ENCODE measurements around the gene GTF3C5.

- TF ChIP-seq TAF1 (IDR thresholded peaks at IDR 0.05; ENCODE audit: low read depth) (no peak), POLR2AphosphoS5 (IDR thresholded peaks at IDR 0.05) (no peak), CTCF (IDR thresholded peaks at IDR 0.05; ENCODE audit: poor library complexity, severe bottlenecking) (no peak), EZH2 (IDR thresholded peaks at IDR 0.05; ENCODE audit: borderline replicate concordance, insufficient read depth, low read length, poor library complexity, severe bottlenecking) (no peak), REST (IDR thresholded peaks at IDR 0.05; ENCODE audit: borderline replicate concordance) (no peak), RAD21 (conservative IDR thresholded peaks at IDR 0.05) (no peak), MXI1 (conservative IDR thresholded peaks at IDR 0.05; ENCODE audit: poor library complexity, severe bottlenecking) (no peak)
These were observed 34.2 kb downstream of the GTF3C5 start for GRCh38 chr9:133065070-133065388.

Data from neural cell (in vitro differentiated cells).